ENCODE measurements around the gene SUGCT.

Gene SUGCT

GRCh38 chr7:40881405-40881926 is 746.7 kb downstream of the SUGCT start:
- no peak overlapping the region for H3K4me3 ChIP-seq (ENCODE audit: low read length)
- no peak for DNase-seq (ENCODE audit: low read depth, low spot score)

- H3K4me3 ChIP-seq (ENCODE audit: low read length): no peak overlapping the region
- no peak for DNase-seq (ENCODE audit: low read depth, low spot score)
Measured at GRCh38 chr7:40882071-40882658, 747.4 kb downstream of the SUGCT start.

- no peak for DNase-seq (ENCODE audit: low read depth, low spot score)
- no peak overlapping the region for H3K4me3 ChIP-seq (ENCODE audit: low read length)
Measured at GRCh38 chr7:40883826-40884225, 749.0 kb downstream of the SUGCT start.

GRCh38 chr7:40884241-40884640 is 749.4 kb downstream of the SUGCT start:
- no peak overlapping the region for H3K4me3 ChIP-seq (ENCODE audit: low read length)
- DNase-seq (ENCODE audit: low read depth, low spot score): no peak

- DNase-seq (ENCODE audit: low read depth, low spot score): no peak
- H3K4me3 ChIP-seq (ENCODE audit: low read length): no peak overlapping the region
Measured at GRCh38 chr7:40885503-40885902, 750.7 kb downstream of the SUGCT start.

GRCh38 chr7:40887099-40887498 is 752.3 kb downstream of the SUGCT start:
- no peak for DNase-seq (ENCODE audit: low read depth, low spot score)
- no peak overlapping the region for H3K4me3 ChIP-seq (ENCODE audit: low read length)

GRCh38 chr7:40888499-40888898 is 753.7 kb downstream of the SUGCT start:
- no peak for DNase-seq (ENCODE audit: low read depth, low spot score)
- no peak overlapping the region for H3K4me3 ChIP-seq (ENCODE audit: low read length)

- H3K4me3 ChIP-seq (ENCODE audit: low read length): no peak overlapping the region
- no peak for DNase-seq (ENCODE audit: low read depth, low spot score)
Measured at GRCh38 chr7:40889099-40889498, 754.3 kb downstream of the SUGCT start.

- no peak overlapping the region for H3K4me3 ChIP-seq (ENCODE audit: low read length)
- DNase-seq (ENCODE audit: low read depth, low spot score): no peak
Measured at GRCh38 chr7:40889539-40889938, 754.7 kb downstream of the SUGCT start.

DNA sequence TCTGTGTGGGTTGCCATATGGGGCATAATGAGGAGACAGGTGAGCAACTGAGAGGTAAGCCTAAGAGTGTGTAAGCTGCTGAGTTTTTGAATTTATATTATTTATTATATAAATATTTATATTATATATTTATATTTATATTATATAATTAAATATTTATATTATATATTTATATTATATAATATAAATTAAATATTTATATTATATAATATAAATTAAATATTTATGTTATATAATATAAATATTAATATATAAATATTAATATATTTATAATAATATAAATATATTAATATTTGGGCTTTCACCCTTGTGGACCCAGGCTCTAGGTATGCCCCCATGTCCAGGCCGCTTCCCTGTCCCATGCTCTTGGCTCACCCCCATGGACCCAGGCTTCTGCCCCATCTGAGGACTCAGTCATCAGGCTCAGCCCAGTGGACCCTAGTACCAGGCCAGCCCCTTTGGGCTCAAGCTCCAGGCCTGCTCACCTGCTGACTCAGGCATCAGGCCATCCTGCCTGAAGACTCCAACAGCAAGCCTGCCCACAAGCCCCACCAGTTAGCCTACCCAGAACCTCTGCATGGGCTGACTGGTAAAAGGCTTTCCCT is 755.4 kb downstream of the SUGCT start:
- H3K4me3 ChIP-seq (ENCODE audit: low read length): no peak overlapping the region
- no peak for DNase-seq (ENCODE audit: low read depth, low spot score)

- H3K4me3 ChIP-seq (ENCODE audit: low read length): no peak overlapping the region
- no peak for DNase-seq (ENCODE audit: low read depth, low spot score)
Measured at GRCh38 chr7:40891232-40891631, 756.4 kb downstream of the SUGCT start.

DNA sequence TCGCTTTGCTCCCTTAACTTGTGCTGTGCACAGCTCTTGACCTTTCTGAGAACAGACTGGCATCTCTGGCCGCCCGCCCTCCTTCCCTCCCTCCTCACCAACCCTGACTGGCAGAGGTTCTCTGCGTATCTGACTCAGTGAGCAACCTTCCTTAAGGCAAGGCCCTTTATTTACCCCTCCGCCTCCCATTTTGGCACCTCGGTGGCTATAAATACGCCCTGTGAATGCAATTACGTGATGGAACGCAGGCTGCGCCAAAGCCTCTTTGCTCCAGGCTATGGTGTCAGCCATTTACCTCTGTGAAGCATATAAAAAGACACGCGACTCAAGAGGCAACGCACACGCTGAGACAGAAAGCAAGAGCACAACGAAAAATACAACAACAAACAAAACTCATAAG is 764.3 kb downstream of the SUGCT start:
- no peak overlapping the region for H3K4me3 ChIP-seq (ENCODE audit: low read length)
- DNase-seq (ENCODE audit: low read depth, low spot score): no peak

DNA sequence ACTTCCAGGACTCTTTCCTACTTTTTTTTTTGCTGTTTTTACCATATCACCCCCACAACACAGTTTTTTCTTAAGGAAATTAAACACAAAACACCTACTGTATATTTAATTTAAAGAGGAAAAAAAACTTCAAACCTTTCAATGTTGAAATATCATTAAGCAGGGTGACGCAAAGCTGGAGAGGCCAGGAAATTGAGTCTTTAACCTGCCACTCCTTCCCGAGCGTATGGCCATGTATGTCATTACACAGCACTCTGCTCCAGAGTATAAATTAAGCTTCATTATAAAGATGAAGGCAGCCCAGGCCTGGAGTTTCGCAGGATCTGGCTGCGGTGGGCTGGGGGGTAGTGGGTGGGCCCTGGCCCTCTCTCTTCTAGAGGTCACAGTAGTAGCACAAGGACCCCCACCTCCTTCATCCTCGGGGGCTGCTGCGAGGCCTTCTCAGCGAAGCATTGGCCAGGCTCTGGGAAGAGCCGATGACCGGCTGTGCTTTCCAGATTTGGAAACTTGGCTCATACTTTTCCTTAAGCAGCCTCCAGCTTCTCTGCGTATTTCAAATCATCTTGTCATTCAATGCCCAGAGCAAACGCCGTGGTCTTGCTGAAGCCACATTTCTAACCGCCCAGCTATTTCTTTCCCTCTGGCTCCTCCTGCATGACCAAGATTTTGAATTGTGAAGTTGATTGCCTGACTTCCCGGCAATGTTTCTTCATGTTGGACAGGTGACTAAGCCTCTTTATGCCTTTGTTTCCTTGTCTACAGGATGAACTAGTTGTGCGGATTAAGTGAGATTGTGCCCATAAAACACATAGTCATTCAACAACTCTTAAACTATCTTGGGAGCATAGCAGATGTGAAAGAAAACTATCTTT is 765.1 kb downstream of the SUGCT start:
- DNase-seq (ENCODE audit: low read depth, low spot score): no peak
- no peak overlapping the region for H3K4me3 ChIP-seq (ENCODE audit: low read length)

- no peak overlapping the region for H3K4me3 ChIP-seq (ENCODE audit: low read length)
- no peak for DNase-seq (ENCODE audit: low read depth, low spot score)
Measured at GRCh38 chr7:40903872-40904271, 769.1 kb downstream of the SUGCT start.

GRCh38 chr7:40907286-40907685 is 772.5 kb downstream of the SUGCT start:
- DNase-seq (ENCODE audit: low read depth, low spot score): no peak
- no peak overlapping the region for H3K4me3 ChIP-seq (ENCODE audit: low read length)

- H3K4me3 ChIP-seq (ENCODE audit: low read length): no peak overlapping the region
- DNase-seq (ENCODE audit: low read depth, low spot score): no peak
Measured at GRCh38 chr7:40909346-40909980, 774.7 kb downstream of the SUGCT start.

All from Jurkat, Clone E6-1 (cell line).